ENCODE results near the gene MBP. TPM values are rescaled to one million over a fixed set of nuclear protein-coding genes. Genes with fewer than 3 reads are reported as not detected.

The MBP gene
- total and polyA plus RNA-seq, 10 of the 15 experiments (the other 5 are each of a cell fraction or from before 2014, with no cell fraction given): 12.2 to 67.8 (median 42.1) TPM

DNA sequence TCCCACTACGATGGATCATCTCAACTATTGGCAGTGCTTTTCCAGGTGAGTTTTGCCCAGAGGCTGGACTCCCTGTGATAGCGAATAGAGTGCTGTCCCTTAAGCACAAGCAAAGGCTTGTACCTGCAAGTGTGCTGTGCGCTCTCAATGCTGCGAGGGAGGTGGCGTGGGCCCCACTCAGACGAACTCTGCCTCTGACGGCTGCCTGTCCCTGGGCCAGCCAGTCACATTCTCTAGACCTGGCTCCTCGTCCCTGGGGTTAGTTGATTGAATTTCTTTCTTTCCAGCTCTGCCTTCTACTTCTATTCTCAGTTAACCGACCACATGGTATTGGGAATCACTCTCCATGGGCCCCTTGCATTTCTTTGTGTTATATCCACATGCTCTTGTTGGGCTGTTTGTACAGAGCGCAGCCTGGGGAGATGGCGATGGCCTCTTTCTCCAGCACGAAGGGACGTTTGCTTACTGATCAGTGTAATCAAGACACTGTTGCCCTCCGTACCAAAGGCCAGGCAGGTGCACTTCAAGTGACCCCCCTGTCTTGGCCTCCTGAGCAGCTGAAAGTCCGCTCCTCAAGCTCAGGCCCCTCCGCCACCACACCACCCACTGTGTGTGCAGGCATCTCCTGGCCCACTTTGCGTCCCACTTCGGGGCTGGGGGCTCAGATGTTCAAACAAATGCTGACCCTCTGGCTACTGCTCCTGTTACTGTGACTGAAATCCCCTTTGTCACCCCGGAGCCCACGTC, 158.9 kb downstream of the MBP start:
- intact Hi-C loops (cut with micrococcal nuclease; ENCODE audit: unreplicated experiment) (no loop called here), in situ Hi-C loops (cut with MboI) (no loop called here)
- no peak for DNase-seq (ENCODE audit: low read depth, low spot score)
- no peaks in the 10 kb centered on the region for H3K27me3 ChIP-seq (replicated peaks in 1 of 2; ENCODE audit: control insufficient read depth in 2 of 2, insufficient read depth in 2 of 2, low read length in 1 of 2)
- H3K4me2 ChIP-seq (ENCODE audit: control insufficient read depth, insufficient read depth): no peak overlapping the region
- no peak overlapping the region for H2AFZ ChIP-seq (ENCODE audit: control insufficient read depth, low read depth, low read length)
- H3K27ac ChIP-seq (ENCODE audit: control insufficient read depth, insufficient read depth): no peak overlapping the region
- H3K4me3 ChIP-seq: no peak overlapping the region
- ChIA-PET RAD21 (ENCODE audit: unreplicated experiment) (interaction anchor here (0.9 kb wide), 1 partner anchor 8 kb away, joined by 3 read pairs; no protein-coding TSS in a partner anchor), SMC1A (ENCODE audit: uncharacterized antibody, unreplicated experiment) (interaction anchor here (1.2 kb wide), 1 partner anchor 9 kb away, joined by 3 read pairs; no protein-coding TSS in a partner anchor), POLR2A (no interaction called here), CTCF (interaction anchor here (1.6 to 12.7 kb wide), 2 partner anchors 9 to 10 kb away, joined by 5 to 208 read pairs; no protein-coding TSS in a partner anchor)
- TF ChIP-seq RFX5 (IDR thresholded peaks at IDR 0.05; ENCODE audit: low read depth, low read length) (no peak), CBX5 (IDR thresholded peaks at IDR 0.05; ENCODE audit: low read depth) (no peak), HDGF (IDR thresholded peaks at IDR 0.05) (no peak)
- no TSS peak for BruUV-seq (replicated peaks)
- H4K20me1 ChIP-seq (ENCODE audit: control insufficient read depth, insufficient read depth): no peaks in the 10 kb centered on the region
- no peaks in the 10 kb centered on the region for H3K79me2 ChIP-seq (ENCODE audit: control insufficient read depth, insufficient read depth, low read length)
- no peak overlapping the region for H3K9ac ChIP-seq (ENCODE audit: control insufficient read depth, insufficient read depth, low read length)
- 97% methylated on average over 20 of the region's 20 CpGs for WGBS (ENCODE audit: insufficient coverage, insufficient replicate concordance, low lambda C conversion rate, missing lambda C conversion rate)
- no peaks in the 10 kb centered on the region for H3K9me3 ChIP-seq (replicated peaks; ENCODE audit: control insufficient read depth, insufficient read depth, low read length)
- H3K36me3 ChIP-seq (ENCODE audit: control insufficient read depth in 2 of 2, insufficient read depth in 2 of 2, low read length in 1 of 2): peaks cover 2 to 3% of the 10 kb centered on the region in 2 experiments; a peak in 2 of 4 replicates
- H3K4me1 ChIP-seq (ENCODE audit: control insufficient read depth, insufficient read depth, low read length): no peaks in the 10 kb centered on the region
- no peak for FAIRE-seq
- no peak for ATAC-seq

DNA sequence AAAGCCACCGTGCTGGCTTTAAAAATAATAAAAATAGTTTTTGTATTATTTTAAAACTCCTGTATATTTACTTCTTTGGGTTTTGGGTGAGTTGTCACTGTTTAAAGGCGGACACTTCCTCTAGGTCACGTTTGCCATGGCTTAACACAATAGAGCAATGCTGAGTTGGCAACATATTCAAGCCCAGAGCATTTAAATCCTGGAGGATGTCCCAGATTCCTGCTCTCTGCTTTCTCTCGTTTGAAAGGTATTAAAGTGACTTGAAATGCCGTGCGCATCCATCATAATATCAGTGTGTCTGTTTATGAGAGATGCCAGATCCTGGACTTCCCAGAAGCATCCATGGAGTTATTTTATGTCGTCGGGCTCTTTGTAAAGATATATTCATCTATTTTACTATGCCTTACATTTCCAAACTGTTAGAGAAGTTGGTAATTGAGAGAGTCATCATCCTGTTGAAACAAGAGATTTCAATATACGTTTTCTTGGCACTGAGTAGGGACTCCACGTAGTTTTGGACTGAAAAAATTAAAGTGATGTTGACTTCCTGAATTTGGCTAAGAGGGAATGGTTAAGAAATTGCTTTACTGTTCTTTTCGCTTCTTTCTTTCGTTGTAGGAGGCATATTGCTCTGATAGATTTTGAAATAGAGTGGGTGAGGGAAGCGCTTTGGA, 159.6 kb downstream of the MBP start:
- BruUV-seq (replicated peaks): no TSS peak
- H3K9me3 ChIP-seq (replicated peaks; ENCODE audit: control insufficient read depth, insufficient read depth, low read length): no peaks in the 10 kb centered on the region
- ChIA-PET RAD21 (ENCODE audit: unreplicated experiment) (no interaction called here), CTCF (no interaction called here), POLR2A (no interaction called here), SMC1A (ENCODE audit: uncharacterized antibody, unreplicated experiment) (interaction anchor here (5.0 kb wide), 1 partner anchor 9 kb away, joined by 37 read pairs; no protein-coding TSS in a partner anchor)
- ATAC-seq: no peak
- no peak overlapping the region for H3K9ac ChIP-seq (ENCODE audit: control insufficient read depth, insufficient read depth, low read length)
- in situ Hi-C loops (cut with MboI) (no loop called here), intact Hi-C loops (cut with micrococcal nuclease; ENCODE audit: unreplicated experiment) (no loop called here)
- H3K4me2 ChIP-seq (ENCODE audit: control insufficient read depth, insufficient read depth): no peak overlapping the region
- H3K4me3 ChIP-seq: no peak overlapping the region
- H3K36me3 ChIP-seq (ENCODE audit: control insufficient read depth in 2 of 2, insufficient read depth in 2 of 2, low read length in 1 of 2): peaks cover 2 to 3% of the 10 kb centered on the region in 2 experiments; a peak in 2 of 4 replicates
- H4K20me1 ChIP-seq (ENCODE audit: control insufficient read depth, insufficient read depth): no peaks in the 10 kb centered on the region
- no peak overlapping the region for H2AFZ ChIP-seq (ENCODE audit: control insufficient read depth, low read depth, low read length)
- no peak for TF ChIP-seq SPI1 (IDR thresholded peaks at IDR 0.05; ENCODE audit: borderline replicate concordance, insufficient read depth, low read depth, low read length)
- TF ChIP-seq, protein P1, sequence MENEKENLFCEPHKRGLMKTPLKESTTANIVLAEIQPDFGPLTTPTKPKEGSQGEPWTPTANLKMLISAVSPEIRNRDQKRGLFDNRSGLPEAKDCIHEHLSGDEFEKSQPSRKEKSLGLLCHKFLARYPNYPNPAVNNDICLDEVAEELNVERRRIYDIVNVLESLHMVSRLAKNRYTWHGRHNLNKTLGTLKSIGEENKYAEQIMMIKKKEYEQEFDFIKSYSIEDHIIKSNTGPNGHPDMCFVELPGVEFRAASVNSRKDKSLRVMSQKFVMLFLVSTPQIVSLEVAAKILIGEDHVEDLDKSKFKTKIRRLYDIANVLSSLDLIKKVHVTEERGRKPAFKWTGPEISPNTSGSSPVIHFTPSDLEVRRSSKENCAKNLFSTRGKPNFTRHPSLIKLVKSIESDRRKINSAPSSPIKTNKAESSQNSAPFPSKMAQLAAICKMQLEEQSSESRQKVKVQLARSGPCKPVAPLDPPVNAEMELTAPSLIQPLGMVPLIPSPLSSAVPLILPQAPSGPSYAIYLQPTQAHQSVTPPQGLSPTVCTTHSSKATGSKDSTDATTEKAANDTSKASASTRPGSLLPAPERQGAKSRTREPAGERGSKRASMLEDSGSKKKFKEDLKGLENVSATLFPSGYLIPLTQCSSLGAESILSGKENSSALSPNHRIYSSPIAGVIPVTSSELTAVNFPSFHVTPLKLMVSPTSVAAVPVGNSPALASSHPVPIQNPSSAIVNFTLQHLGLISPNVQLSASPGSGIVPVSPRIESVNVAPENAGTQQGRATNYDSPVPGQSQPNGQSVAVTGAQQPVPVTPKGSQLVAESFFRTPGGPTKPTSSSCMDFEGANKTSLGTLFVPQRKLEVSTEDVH (IDR thresholded peaks at IDR 0.05; ENCODE audit: low read depth, partially characterized antibody): no peak
- no peak for TF ChIP-seq POLR2A (IDR thresholded peaks at IDR 0.05; ENCODE audit: low read depth, low read length)
- TF ChIP-seq, protein P2, sequence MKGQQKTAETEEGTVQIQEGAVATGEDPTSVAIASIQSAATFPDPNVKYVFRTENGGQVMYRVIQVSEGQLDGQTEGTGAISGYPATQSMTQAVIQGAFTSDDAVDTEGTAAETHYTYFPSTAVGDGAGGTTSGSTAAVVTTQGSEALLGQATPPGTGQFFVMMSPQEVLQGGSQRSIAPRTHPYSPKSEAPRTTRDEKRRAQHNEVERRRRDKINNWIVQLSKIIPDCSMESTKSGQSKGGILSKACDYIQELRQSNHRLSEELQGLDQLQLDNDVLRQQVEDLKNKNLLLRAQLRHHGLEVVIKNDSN (IDR thresholded peaks at IDR 0.05; ENCODE audit: borderline replicate concordance, extremely low read length, insufficient read depth, low read depth, low read length): no peak
- TF ChIP-seq FOXK2 (IDR thresholded peaks at IDR 0.05): no peak
- no peak for TF ChIP-seq NFIC (IDR thresholded peaks at IDR 0.05; ENCODE audit: low read depth, low read length)
- no peak for TF ChIP-seq RBBP5 (conservative IDR thresholded peaks at IDR 0.05)
- TF ChIP-seq SUZ12 (IDR thresholded peaks at IDR 0.05; ENCODE audit: unreplicated experiment): no peak
- TF ChIP-seq SREBF1 (IDR thresholded peaks at IDR 0.05; ENCODE audit: low read length): no peak
- H3K27ac ChIP-seq (ENCODE audit: control insufficient read depth, insufficient read depth): no peak overlapping the region
- no peak for DNase-seq (ENCODE audit: low read depth, low spot score)
- FAIRE-seq: no peak
- WGBS (ENCODE audit: insufficient coverage, insufficient replicate concordance, low lambda C conversion rate, missing lambda C conversion rate): 91% methylated on average over 13 of the region's 13 CpGs
- H3K4me1 ChIP-seq (ENCODE audit: control insufficient read depth, insufficient read depth, low read length): no peaks in the 10 kb centered on the region
- no peaks in the 10 kb centered on the region for H3K27me3 ChIP-seq (replicated peaks in 1 of 2; ENCODE audit: control insufficient read depth in 2 of 2, insufficient read depth in 2 of 2, low read length in 1 of 2)
- no peaks in the 10 kb centered on the region for H3K79me2 ChIP-seq (ENCODE audit: control insufficient read depth, insufficient read depth, low read length)

Measured in GM12878 (cell line).